Spleen (tissue), 11 donors: Measurements from ENCODE around the gene MED13L. TPM values are rescaled to one million over a fixed set of nuclear protein-coding genes. Genes with fewer than 3 reads are reported as not detected.

Experiments
- DNase-seq: peaks from one replicate; pipeline ENCODE4 v3.0.0-alpha.2; 2020
- H3K27ac ChIP-seq, 8 donors: fragments of 200-600 bp; sonication (generic) in 7 of 8; 1 replicate in 4 of 8; 2 replicates in 4 of 8; pipeline versions ENCODE4 v1.5.0 to v1.8.0; 2016 to 2021; ENCODE audit warnings: inconsistent platforms in 4 of 8, mild to moderate bottlenecking in 4 of 8, moderate library complexity in 1 of 8
- H3K27me3 ChIP-seq, 7 donors: fragments of 200-600 bp; sonication (generic) in 6 of 7; replicated peaks in 1 of 7; 1 replicate in 4 of 7; 2 replicates in 3 of 7; pipeline versions ENCODE4 v1.5.0 to v1.8.0; 2016 to 2021; ENCODE audit warnings: inconsistent platforms in 3 of 7, mild to moderate bottlenecking in 1 of 7
- H3K36me3 ChIP-seq, 6 donors: fragments of 200-600 bp; sonication (generic) in 5 of 6; 1 replicate in 4 of 6; 2 replicates in 2 of 6; pipeline versions ENCODE4 v1.5.0 to v1.8.0; 2016 to 2021; ENCODE audit warnings: inconsistent platforms in 2 of 6
- H3K4me1 ChIP-seq, 6 donors: fragments of 200-600 bp; sonication (generic) in 5 of 6; 1 replicate in 3 of 6; 2 replicates in 3 of 6; pipeline versions ENCODE4 v1.5.0 to v1.8.0; 2016 to 2021; ENCODE audit warnings: inconsistent platforms in 3 of 6
- H3K4me3 ChIP-seq, 8 donors: fragments of 200-600 bp; sonication (generic) in 7 of 8; 1 replicate in 4 of 8; 2 replicates in 4 of 8; pipeline versions ENCODE4 v1.5.0 to v1.8.0; 2016 to 2021; ENCODE audit warnings: inconsistent platforms in 4 of 8, mild to moderate bottlenecking in 4 of 8, moderate library complexity in 2 of 8
- H3K9me3 ChIP-seq, 8 donors: fragments of 200-600 bp; sonication (generic) in 7 of 8; 1 replicate in 4 of 8; 2 replicates in 4 of 8; pipeline versions ENCODE4 v1.5.0 to v1.8.0; 2016 to 2021; ENCODE audit warnings: inconsistent platforms in 4 of 8
- CTCF ChIP-seq, 11 experiments: fragments of 200-600 bp in 7 of 11; fragments of 450-650 bp in 4 of 11; sonication (generic) in 4 of 11; IDR thresholded peaks in 8 of 11; conservative IDR thresholded peaks in 3 of 11; 1 replicate in 7 of 11; 2 replicates in 4 of 11; pipeline versions ENCODE4 v1.4.0 to v1.8.0; 2016 to 2021; ENCODE audit warnings: antibody characterized with exemption in 11 of 11, inconsistent platforms in 4 of 11, mild to moderate bottlenecking in 1 of 11
- POLR2A ChIP-seq, 3 donors: fragments of 450-650 bp; IDR thresholded peaks; one replicate each; pipeline ENCODE4 v1.5.1; 2017; ENCODE audit warnings: antibody characterized with exemption in 3 of 3, mild to moderate bottlenecking in 1 of 3
- POLR2AphosphoS5 ChIP-seq, 3 donors: sonication (generic); formaldehyde crosslinking; IDR thresholded peaks; one replicate each; pipeline ENCODE4 v1.5.1; 2017; ENCODE audit warnings: antibody characterized with exemption in 3 of 3
- WGBS, 5 donors: extraction: QIAGEN DNeasy Blood & Tissue Kit in 3 of 5; methylation state at CpG; one replicate each; pipeline versions ENCODE4 v1.1.5 to v1.1.7; 2013 to 2018; 5-methylcytosine and 5-hydroxymethylcytosine counted together
- intact Hi-C: fragments of 100-400 bp; cut with DNase I; formaldehyde crosslinking; loops from one replicate; pipeline ENCODE4 v1.15.0; 2023; ENCODE audit warnings: low total_unique reads
- polyA plus RNA-seq, 3 donors: library from polyadenylated mRNA; stranded (reverse); fragments of 200-250 nt; gene quantifications; one replicate each; pipeline ENCODE4 v1.2.1, GENCODE V29; 2013
- total RNA-seq, 7 donors: library from RNA; depleted of rRNA in 3 of 7; stranded (reverse); fragments of >200 nt in 3 of 7; fragmentation: NEBNext Ultra II Directional in 4 of 7; extraction: Animal tissue kit (Norgen Biotek cat#: 25700) in 4 of 7; gene quantifications; one replicate each; pipeline versions ENCODE4 v1.1.0 to v1.2.1, GENCODE V29; 2016 to 2021
- donor health status: healthy with polysubstance abuse.
- donor health status: DM: no; HTN: no; CAD: no; lungs with moderate emphysema.
- donor health status: DM: no; HTN: no; CAD: no.
- donor health status: Bipolar disorder and iron deficiency.
- donor health status: healthy.
- donor health status: DM: no; HTN: no; CAD: no.
- donor health status: DM: yes; HTN: yes; CAD: no.

Gene MED13L
- total and polyA plus RNA-seq, 10 donors = 13.4 to 255 (median 185) TPM

- TF ChIP-seq POLR2A (IDR thresholded peaks at IDR 0.05) (no peak), POLR2AphosphoS5 (IDR thresholded peaks at IDR 0.05) (no peak), CTCF (IDR thresholded peaks at IDR 0.05 in 8 of 11, conservative IDR thresholded peaks at IDR 0.05 in 3 of 11) (no peak)
- Histone ChIP-seq H3K27me3 (no peaks in the 10 kb centered on the region), H3K27ac (peak overlapping the region in 7 of 8 donors; percentile 12 to 65 (median 48)), H3K9me3 (no peaks in the 10 kb centered on the region), H3K4me3 (no peak overlapping the region), H3K36me3 (no peaks in the 10 kb centered on the region), H3K4me1 (peaks cover 25 to 90% (median 62%) of the 10 kb centered on the region in 6 donors)
- intact Hi-C loops = no loop called here
- no peak for DNase-seq
- 33 to 36% (median 35%) methylated on average over 9 of the region's 9 CpGs for WGBS, 5 donors
Measured at GRCh38 chr12:116142936-116143898, 134.3 kb downstream of the MED13L start.

- intact Hi-C loops = no loop called here
- Histone ChIP-seq H3K36me3 (no peaks in the 10 kb centered on the region), H3K27me3 (no peaks in the 10 kb centered on the region), H3K4me1 (peaks cover 25 to 97% (median 65%) of the 10 kb centered on the region in 6 donors), H3K27ac (peak overlapping the region in 1 of 8 donors; percentile 25), H3K9me3 (no peaks in the 10 kb centered on the region), H3K4me3 (no peak overlapping the region)
- DNase-seq = no peak
- 87 to 95% (median 92%) methylated on average over 2 of the region's 2 CpGs for WGBS, 5 donors
- no peak for TF ChIP-seq POLR2AphosphoS5 (IDR thresholded peaks at IDR 0.05)
- TF ChIP-seq CTCF (IDR thresholded peaks at IDR 0.05 in 8 of 11, conservative IDR thresholded peaks at IDR 0.05 in 3 of 11) = no peak
- TF ChIP-seq POLR2A (IDR thresholded peaks at IDR 0.05) = no peak
Measured at GRCh38 chr12:116141833-116142162, 135.7 kb downstream of the MED13L start.

- 72 to 82% (median 75%) methylated on average over 4 of the region's 4 CpGs for WGBS, 5 donors
- Histone ChIP-seq H3K36me3 (no peaks in the 10 kb centered on the region), H3K27me3 (no peaks in the 10 kb centered on the region), H3K9me3 (no peaks in the 10 kb centered on the region), H3K4me1 (peaks cover 25 to 100% (median 68%) of the 10 kb centered on the region in 6 donors), H3K4me3 (no peak overlapping the region), H3K27ac (peak overlapping the region in 1 of 8 donors; percentile 25)
- intact Hi-C loops = no loop called here
- no peak for DNase-seq
- TF ChIP-seq POLR2A (IDR thresholded peaks at IDR 0.05) (no peak), CTCF (IDR thresholded peaks at IDR 0.05 in 8 of 11, conservative IDR thresholded peaks at IDR 0.05 in 3 of 11) (peak in 2 of 11 experiments; percentile 13 to 20)
Measured at GRCh38 chr12:116141110-116141832, 136.2 kb downstream of the MED13L start.

- 78 to 87% (median 84%) methylated on average over 4 of the region's 4 CpGs for WGBS, 5 donors
- Histone ChIP-seq H3K36me3 (no peaks in the 10 kb centered on the region), H3K4me3 (no peak overlapping the region), H3K27ac (no peak overlapping the region), H3K27me3 (no peaks in the 10 kb centered on the region), H3K4me1 (peaks cover 25 to 100% (median 71%) of the 10 kb centered on the region in 6 donors), H3K9me3 (no peaks in the 10 kb centered on the region)
- no peak for TF ChIP-seq CTCF (IDR thresholded peaks at IDR 0.05 in 8 of 11, conservative IDR thresholded peaks at IDR 0.05 in 3 of 11)
- no peak for TF ChIP-seq POLR2AphosphoS5 (IDR thresholded peaks at IDR 0.05)
- TF ChIP-seq POLR2A (IDR thresholded peaks at IDR 0.05) = no peak
- DNase-seq = no peak
- intact Hi-C loops = no loop called here
Measured at GRCh38 chr12:116140529-116140928, 137.0 kb downstream of the MED13L start.
